Measurements from ENCODE around the gene ASPG. TPM values are rescaled to one million over a fixed set of nuclear protein-coding genes. Genes with fewer than 3 reads are reported as not detected.

The ASPG gene
- total RNA-seq, 1 experiment from 2014 or later: 3.4 TPM

GRCh38 chr14:104081951-104082464, 3.5 kb upstream of the ASPG start:
- ChIA-PET CTCF (interaction anchor here (0.6 kb wide), 1 partner anchor 210 kb away, joined by 4 read pairs; no protein-coding TSS in a partner anchor), POLR2A (no interaction called here)
- H3K4me3 Mint-ChIP-seq: no peak overlapping the region
- H3K9me3 Mint-ChIP-seq: no peaks in the 10 kb centered on the region
- no peak for ATAC-seq
- H3K4me1 Mint-ChIP-seq: peaks cover 10% of the 10 kb centered on the region
- H3K27ac Mint-ChIP-seq: no peak overlapping the region
- no peaks in the 10 kb centered on the region for H3K36me3 Mint-ChIP-seq
- H3K27me3 Mint-ChIP-seq (ENCODE audit: low read depth): no peaks in the 10 kb centered on the region
- DNase-seq (ENCODE audit: low spot score): no peak
- TF ChIP-seq ETV6 (CRISPR knock-in tag; IDR thresholded peaks at IDR 0.05): no peak
- no peak for TF ChIP-seq ZNF671 (CRISPR knock-in tag; IDR thresholded peaks at IDR 0.05)
- no peak for TF ChIP-seq ATF2 (CRISPR knock-in tag; IDR thresholded peaks at IDR 0.05; ENCODE audit: borderline replicate concordance, low read depth)
- TF ChIP-seq IRF2 (CRISPR knock-in tag; IDR thresholded peaks at IDR 0.05; ENCODE audit: borderline replicate concordance, low read depth): no peak

- ATAC-seq: no peak
- H3K36me3 Mint-ChIP-seq: no peaks in the 10 kb centered on the region
- no peak for DNase-seq (ENCODE audit: low spot score)
- no peak overlapping the region for H3K4me3 Mint-ChIP-seq
- POLR2A ChIA-PET: no interaction called here
- H3K27ac Mint-ChIP-seq: no peak overlapping the region
- no peaks in the 10 kb centered on the region for H3K27me3 Mint-ChIP-seq (ENCODE audit: low read depth)
- CTCF ChIA-PET: no interaction called here
- peaks cover 8% of the 10 kb centered on the region for H3K4me1 Mint-ChIP-seq
- H3K9me3 Mint-ChIP-seq: no peaks in the 10 kb centered on the region
- TF ChIP-seq ATF6 (CRISPR knock-in tag; IDR thresholded peaks at IDR 0.05) (no peak), PRRX2 (CRISPR knock-in tag; IDR thresholded peaks at IDR 0.05) (no peak), TEAD4 (CRISPR knock-in tag; IDR thresholded peaks at IDR 0.05) (no peak), CTCF (IDR thresholded peaks at IDR 0.05) (no peak), GTF2I (CRISPR knock-in tag; conservative IDR thresholded peaks at IDR 0.05) (no peak), SP1 (CRISPR knock-in tag; conservative IDR thresholded peaks at IDR 0.05) (no peak), NFATC4 (CRISPR knock-in tag; IDR thresholded peaks at IDR 0.05) (no peak), NFYB (CRISPR knock-in tag; conservative IDR thresholded peaks at IDR 0.05; ENCODE audit: low read depth) (no peak)
Measured at GRCh38 chr14:104082807-104083206, 2.7 kb upstream of the ASPG start.

GRCh38 chr14:104084251-104085002, 1.1 kb upstream of the ASPG start:
- DNase-seq (ENCODE audit: low spot score): no peak
- no peak for ATAC-seq
- TF ChIP-seq TEAD4 (CRISPR knock-in tag; IDR thresholded peaks at IDR 0.05) (no peak), ZNF263 (CRISPR knock-in tag; IDR thresholded peaks at IDR 0.05; ENCODE audit: low read depth) (no peak), SMAD3 (CRISPR knock-in tag; IDR thresholded peaks at IDR 0.05; ENCODE audit: borderline replicate concordance) (no peak), OVOL2 (CRISPR knock-in tag; IDR thresholded peaks at IDR 0.05; ENCODE audit: borderline replicate concordance) (no peak)
- H3K9me3 Mint-ChIP-seq: no peaks in the 10 kb centered on the region
- H3K36me3 Mint-ChIP-seq: no peaks in the 10 kb centered on the region
- POLR2A ChIA-PET: interaction anchor here (1.0 kb wide), 1 partner anchor 10 kb away, joined by 3 read pairs; no protein-coding TSS in a partner anchor
- no peaks in the 10 kb centered on the region for H3K27me3 Mint-ChIP-seq (ENCODE audit: low read depth)
- no peak overlapping the region for H3K27ac Mint-ChIP-seq
- H3K4me3 Mint-ChIP-seq: no peak overlapping the region; the same call in 1 of the 2 replicates
- CTCF ChIA-PET: interaction anchor here (1.0 to 5.5 kb wide), 12 partner anchors 8 to 480 kb away, joined by 3 to 52 read pairs (median 3); no protein-coding TSS in a partner anchor
- 0 out of 2 replicates have a peak, but pooled peaks cover 4% of the 10 kb centered on the region for H3K4me1 Mint-ChIP-seq
